Ascending aorta (tissue), 2 donors: ENCODE results near the gene CENATAC. TPM values are rescaled to one million over a fixed set of nuclear protein-coding genes. Genes with fewer than 3 reads are reported as not detected.
A peak's percentile ranks its signal among the peaks of the same experiment; 100 is the strongest.

Source experiments
- DNase-seq, 2 donors: peaks; one replicate each; pipeline ENCODE4 v3.0.0-alpha.2; 2019; ENCODE audit warnings: low spot score in 2 of 2
- H3K27ac ChIP-seq, 2 donors: fragments of 200-600 bp; sonication (generic); one replicate each; pipeline ENCODE4 v1.5.1; 2016 to 2017; ENCODE audit warnings: mild to moderate bottlenecking in 1 of 2
- H3K27me3 ChIP-seq: fragments of 200-600 bp; sonication (generic); one replicate; pipeline ENCODE4 v1.5.1; 2017
- H3K36me3 ChIP-seq, 2 donors: fragments of 200-600 bp; sonication (generic); one replicate each; pipeline ENCODE4 v1.5.1; 2016
- H3K4me1 ChIP-seq, 2 donors: fragments of 200-600 bp; sonication (generic); one replicate each; pipeline ENCODE4 v1.5.1; 2016 to 2017; ENCODE audit warnings: mild to moderate bottlenecking in 1 of 2
- H3K4me3 ChIP-seq, 2 donors: fragments of 200-600 bp; sonication (generic); one replicate each; pipeline ENCODE4 v1.5.1; 2016 to 2017; ENCODE audit warnings: mild to moderate bottlenecking in 1 of 2
- H3K9me3 ChIP-seq, 2 donors: fragments of 200-600 bp; sonication (generic); one replicate each; pipeline ENCODE4 v1.5.1; 2016
- CTCF ChIP-seq, 3 experiments: fragments of 200-600 bp in 2 of 3; fragments of 450-650 bp in 1 of 3; sonication (generic) in 2 of 3; IDR thresholded peaks; one replicate each; pipeline ENCODE4 v1.5.1; 2016 to 2019; ENCODE audit warnings: antibody characterized with exemption in 3 of 3, mild to moderate bottlenecking in 1 of 3, moderate library complexity in 1 of 3
- intact Hi-C: fragments of 100-400 bp; cut with DNase I; formaldehyde crosslinking; loops from one replicate; pipeline ENCODE4 v1.15.1; 2023
- total RNA-seq: library from RNA; depleted of rRNA; stranded (reverse); fragments of >200 nt; gene quantifications from one replicate; pipeline ENCODE4 v1.1.0, GENCODE V29; 2016

Gene CENATAC
- total RNA-seq, 1 donor from 2014 or later: 67.7 TPM

- intact Hi-C loops: no loop called here
- no peak for DNase-seq
- no peak for TF ChIP-seq CTCF (IDR thresholded peaks at IDR 0.05)
- peaks cover 9 to 43% of the 10 kb centered on the region in 2 donors for H3K36me3 ChIP-seq
- peaks cover 5 to 14% of the 10 kb centered on the region in 2 donors for H3K4me1 ChIP-seq
- no peak overlapping the region for H3K4me3 ChIP-seq
- no peaks in the 10 kb centered on the region for H3K27me3 ChIP-seq
- no peaks in the 10 kb centered on the region for H3K9me3 ChIP-seq
- peak overlapping the region; percentile 0 to 48 for H3K27ac ChIP-seq
Observed at GRCh38 chr11:119025978-119026766, 28.2 kb downstream of the CENATAC start.

- H3K36me3 ChIP-seq: peaks cover 9 to 36% of the 10 kb centered on the region in 2 donors
- intact Hi-C loops: no loop called here
Observed at GRCh38 chr11:119026970-119027369, 29.0 kb downstream of the CENATAC start.

GRCh38 chr11:119027561-119028345 is 29.8 kb downstream of the CENATAC start:
- peaks cover 4 to 29% of the 10 kb centered on the region in 2 donors for H3K36me3 ChIP-seq
- H3K27me3 ChIP-seq: no peaks in the 10 kb centered on the region
- H3K4me3 ChIP-seq: no peak overlapping the region
- H3K9me3 ChIP-seq: no peaks in the 10 kb centered on the region
- H3K27ac ChIP-seq: no peak overlapping the region
- no peak for DNase-seq
- intact Hi-C loops: no loop called here
- TF ChIP-seq CTCF (IDR thresholded peaks at IDR 0.05): no peak
- H3K4me1 ChIP-seq: peaks cover 5 to 13% of the 10 kb centered on the region in 2 donors

More at GRCh38 chr11:119026970-119027369, 29.0 kb downstream of the CENATAC start:
- Histone ChIP-seq H3K4me1 (peaks cover 5 to 13% of the 10 kb centered on the region in 2 donors), H3K27me3 (no peaks in the 10 kb centered on the region), H3K4me3 (no peak overlapping the region), H3K9me3 (no peaks in the 10 kb centered on the region), H3K27ac (peak overlapping the region in 1 of 2 donors; percentile 0)
- no peak for DNase-seq
- TF ChIP-seq CTCF (IDR thresholded peaks at IDR 0.05): no peak

- Histone ChIP-seq H3K27ac (peak overlapping the region in 1 of 2 donors; percentile 15), H3K4me3 (no peak overlapping the region), H3K4me1 (peaks cover 5 to 13% of the 10 kb centered on the region in 2 donors), H3K9me3 (no peaks in the 10 kb centered on the region), H3K36me3 (peaks cover 0 to 22% of the 10 kb centered on the region in 2 donors), H3K27me3 (no peaks in the 10 kb centered on the region)
- intact Hi-C loops: no loop called here
- no peak for TF ChIP-seq CTCF (IDR thresholded peaks at IDR 0.05)
- no peak for DNase-seq
Observed at GRCh38 chr11:119028346-119029068, 30.6 kb downstream of the CENATAC start.

- no peak for TF ChIP-seq CTCF (IDR thresholded peaks at IDR 0.05)
- peak overlapping the region in 1 of 2 donors; percentile 15 for H3K27ac ChIP-seq
- H3K36me3 ChIP-seq: peaks cover 0 to 18% of the 10 kb centered on the region in 2 donors
- intact Hi-C loops: no loop called here
- no peaks in the 10 kb centered on the region for H3K9me3 ChIP-seq
- no peak for DNase-seq
- H3K4me3 ChIP-seq: no peak overlapping the region
- H3K27me3 ChIP-seq: no peaks in the 10 kb centered on the region
- H3K4me1 ChIP-seq: peaks cover 5 to 13% of the 10 kb centered on the region in 2 donors
Observed at GRCh38 chr11:119029069-119029339, 31.1 kb downstream of the CENATAC start.
